ENCODE measurements around the gene SIPA1L3.

GRCh38 chr19:38023671-38024541, 116.9 kb downstream of the SIPA1L3 start:
- TF ChIP-seq CTCF (IDR thresholded peaks at IDR 0.05) (no peak), RAD21 (conservative IDR thresholded peaks at IDR 0.05 in 1 of 2, IDR thresholded peaks at IDR 0.05 in 1 of 2) (no peak), HDAC2 (IDR thresholded peaks at IDR 0.05) (no peak), CEBPB (IDR thresholded peaks at IDR 0.05) (no peak), SREBF2 (IDR thresholded peaks at IDR 0.05) (no peak), KDM1A (IDR thresholded peaks at IDR 0.05; ENCODE audit: low read depth) (no peak), CHD4 (IDR thresholded peaks at IDR 0.05; ENCODE audit: borderline replicate concordance) (no peak), EP300 (IDR thresholded peaks at IDR 0.05) (no peak)
